ENCODE data around the gene BTBD7. TPM values are rescaled to one million over a fixed set of nuclear protein-coding genes. Genes with fewer than 3 reads are reported as not detected.

The BTBD7 gene
- total and polyA plus RNA-seq, 11 donors, result 7.2 to 34.0 (median 20.2) TPM

GRCh38 chr14:93269341-93270068 lies 63.3 kb downstream of the BTBD7 start:
- no peak overlapping the region for H3K27ac ChIP-seq
- ATAC-seq (peak in 3 of 4 donors; percentile 64 to 72 (median 71)), DNase-seq (no peak)
- no peaks in the 10 kb centered on the region for H3K27me3 ChIP-seq
- 70 to 86% (median 83%) methylated on average over 10 of the region's 10 CpGs for WGBS, 4 donors
- no peak for TF ChIP-seq CTCF (IDR thresholded peaks at IDR 0.05)
- no peak for TF ChIP-seq POLR2A (IDR thresholded peaks at IDR 0.05)
- intact Hi-C loops (cut with DNase I), result no loop called here
- peaks cover 0 to 7% (median 0%) of the 10 kb centered on the region in 9 donors for H3K36me3 ChIP-seq
- H3K9me3 ChIP-seq, result no peaks in the 10 kb centered on the region
- H3K4me3 ChIP-seq, result no peak overlapping the region
- peaks cover 0 to 27% (median 10%) of the 10 kb centered on the region in 12 donors for H3K4me1 ChIP-seq

- peaks cover 0 to 27% (median 10%) of the 10 kb centered on the region in 12 donors for H3K4me1 ChIP-seq
- DNase-seq (no peak), ATAC-seq (no peak)
- H3K9me3 ChIP-seq, result no peaks in the 10 kb centered on the region
- no peaks in the 10 kb centered on the region for H3K27me3 ChIP-seq
- WGBS, 4 donors, result 95 to 100% (median 99%) methylated on average over 1 of the region's 1 CpG
- H3K27ac ChIP-seq, result no peak overlapping the region
- H3K36me3 ChIP-seq, result peaks cover 0 to 10% (median 5%) of the 10 kb centered on the region in 9 donors
- no peak overlapping the region for H3K4me3 ChIP-seq
- intact Hi-C loops (cut with DNase I), result no loop called here
- no peak for TF ChIP-seq POLR2A (IDR thresholded peaks at IDR 0.05)
- TF ChIP-seq CTCF (IDR thresholded peaks at IDR 0.05), result no peak
These were observed 64.4 kb downstream of the BTBD7 start for GRCh38 chr14:93268406-93268805.

GRCh38 chr14:93267149-93267711 lies 65.6 kb downstream of the BTBD7 start:
- Histone ChIP-seq H3K36me3 (peaks cover 0 to 19% (median 16%) of the 10 kb centered on the region in 9 donors), H3K27me3 (no peaks in the 10 kb centered on the region), H3K9me3 (no peaks in the 10 kb centered on the region), H3K4me1 (peaks cover 0 to 25% (median 10%) of the 10 kb centered on the region in 12 donors), H3K4me3 (no peak overlapping the region), H3K27ac (no peak overlapping the region)
- WGBS, 4 donors, result 86 to 89% (median 88%) methylated on average over 3 of the region's 3 CpGs
- intact Hi-C loops (cut with DNase I), result no loop called here
- no peak for TF ChIP-seq POLR2A (IDR thresholded peaks at IDR 0.05)
- no peak for TF ChIP-seq CTCF (IDR thresholded peaks at IDR 0.05)
- no peak for DNase-seq
- no peak for ATAC-seq

- peaks cover 0 to 30% (median 27%) of the 10 kb centered on the region in 9 donors for H3K36me3 ChIP-seq
These were observed 66.7 kb downstream of the BTBD7 start for GRCh38 chr14:93266127-93266526.

More at GRCh38 chr14:93266127-93266526, 66.7 kb downstream of the BTBD7 start:
- TF ChIP-seq POLR2A (IDR thresholded peaks at IDR 0.05), result no peak
- TF ChIP-seq CTCF (IDR thresholded peaks at IDR 0.05), result no peak
- Histone ChIP-seq H3K27me3 (no peaks in the 10 kb centered on the region), H3K4me3 (no peak overlapping the region), H3K4me1 (peaks cover 0 to 15% (median 7%) of the 10 kb centered on the region in 12 donors), H3K9me3 (no peaks in the 10 kb centered on the region), H3K27ac (no peak overlapping the region)
- 81 to 84% (median 83%) methylated on average over 6 of the region's 6 CpGs for whole genome bisulfite sequencing, 4 donors
- intact Hi-C loops (cut with DNase I), result no loop called here
- DNase-seq, result no peak
- ATAC-seq, result no peak
